IMR-90 (cell line): ENCODE results near the gene GGCT. TPM values are rescaled to one million over a fixed set of nuclear protein-coding genes. Genes with fewer than 3 reads are reported as not detected.

Source experiments
- ATAC-seq: fragments of 200-7000 bp; cut with Tn5 transposase; 2 replicates; pipeline ENCODE4 v1.9.1; 2020; ENCODE audit warnings: low read depth, mild to moderate bottlenecking, moderate library complexity
- BruUV-seq: library from RNA; stranded (reverse); fragments of 400-500 nt; replicated peaks from 2 replicates; lab custom pipeline; 2021; lab: Mats Ljungman, UMichigan
- CTCF ChIA-PET: fragments of 300-600 bp; formaldehyde crosslinking; extraction: SDS; loops from one replicate; lab custom pipeline; 2021; ENCODE audit warnings: antibody characterized with exemption; lab: Yijun Ruan, JAX
- POLR2A ChIA-PET: fragments of 300-600 bp; sonication (Branson Sonifier 250); formaldehyde crosslinking; loops from one replicate; lab custom pipeline; 2022; ENCODE audit warnings: antibody characterized with exemption; ENCODE audit not compliant: unreplicated experiment; lab: Charles Lee
- DNase-seq: peaks from one replicate; pipeline ENCODE4 v3.0.0; 2013
- H2AFZ ChIP-seq: replicated peaks from 2 replicates; pipeline ENCODE3; 2013; ENCODE audit warnings: low read length, mild to moderate bottlenecking; ENCODE audit not compliant: poor library complexity
- H2AK5ac ChIP-seq: 2 replicates; pipeline ENCODE4 v1.6.1; 2013; ENCODE audit warnings: low read depth, low read length, inconsistent platforms
- H2AK9ac ChIP-seq: replicated peaks from 2 replicates; pipeline ENCODE3; 2013; ENCODE audit warnings: mild to moderate bottlenecking, low read depth, low read length, moderate library complexity; ENCODE audit not compliant: poor library complexity
- H2BK120ac ChIP-seq: 2 replicates; pipeline ENCODE4 v1.6.1; 2013; ENCODE audit warnings: low read depth, low read length, inconsistent platforms
- H2BK15ac ChIP-seq: 3 replicates; pipeline ENCODE4 v1.6.1; 2013; ENCODE audit warnings: low read depth, low read length, inconsistent platforms
- H2BK20ac ChIP-seq: 2 replicates; pipeline ENCODE4 v1.6.1; 2013; ENCODE audit warnings: low read depth, mild to moderate bottlenecking, inconsistent platforms, low read length, moderate library complexity
- H2BK5ac ChIP-seq: 2 replicates; pipeline ENCODE4 v1.6.1; 2013; ENCODE audit warnings: mild to moderate bottlenecking, low read depth, low read length, inconsistent platforms; ENCODE audit not compliant: poor library complexity, severe bottlenecking
- H3K14ac ChIP-seq: replicated peaks from 2 replicates; pipeline ENCODE4 v1.6.1; 2013; ENCODE audit warnings: low read depth, low read length, inconsistent platforms
- H3K18ac ChIP-seq: 2 replicates; pipeline ENCODE4 v1.6.1; 2013; ENCODE audit warnings: low read depth, low read length, control low read depth
- H3K23ac ChIP-seq: 2 replicates; pipeline ENCODE4 v1.6.1; 2013; ENCODE audit warnings: low read depth, low read length, inconsistent platforms
- H3K27ac ChIP-seq: 2 replicates; pipeline ENCODE4 v1.5.1; 2013; ENCODE audit warnings: mild to moderate bottlenecking, control low read depth, low read length; ENCODE audit not compliant: insufficient read depth
- H3K27me3 ChIP-seq: 2 replicates; pipeline ENCODE4 v1.6.1; 2013; ENCODE audit warnings: low read length; ENCODE audit not compliant: control insufficient read depth, insufficient read depth
- H3K36me3 ChIP-seq: 2 replicates; pipeline ENCODE4 v1.6.1; 2013; ENCODE audit warnings: low read length, mixed read lengths; ENCODE audit not compliant: control insufficient read depth, insufficient read depth
- H3K4ac ChIP-seq: 2 replicates; pipeline ENCODE4 v1.6.1; 2013; ENCODE audit warnings: low read depth, low read length, inconsistent platforms
- H3K4me1 ChIP-seq: 2 replicates; pipeline ENCODE4 v1.6.1; 2013; ENCODE audit warnings: low read length, mixed read lengths; ENCODE audit not compliant: control insufficient read depth, insufficient read depth
- H3K4me2 ChIP-seq: 2 replicates; pipeline ENCODE4 v1.6.1; 2013; ENCODE audit warnings: low read depth, mild to moderate bottlenecking, control low read depth, low read length, moderate library complexity
- H3K4me3 ChIP-seq: 2 replicates; pipeline ENCODE4 v1.5.1; 2013; ENCODE audit warnings: low read depth, mild to moderate bottlenecking, control low read depth, low read length, moderate library complexity; ENCODE audit not compliant: insufficient read depth
- H3K56ac ChIP-seq: 2 replicates; pipeline ENCODE4 v1.6.1; 2013; ENCODE audit warnings: low read length, inconsistent platforms; ENCODE audit not compliant: insufficient read depth; ENCODE audit errors: extremely low read depth
- H3K79me1 ChIP-seq, 2 experiments: 2 replicates each; pipeline ENCODE4 v1.6.1; 2013; ENCODE audit warnings: low read length in 2 of 2, inconsistent platforms in 1 of 2, low read depth in 1 of 2
- H3K9ac ChIP-seq: 2 replicates; pipeline ENCODE4 v1.6.1; 2013; ENCODE audit warnings: low read depth, low read length, control low read depth
- H3K9me1 ChIP-seq: 2 replicates; pipeline ENCODE4 v1.6.1; 2013; ENCODE audit warnings: low read length, inconsistent platforms; ENCODE audit not compliant: insufficient read depth
- H3K9me3 ChIP-seq: 2 replicates; pipeline ENCODE4 v1.6.1; 2013; ENCODE audit warnings: low read length; ENCODE audit not compliant: control insufficient read depth, insufficient read depth
- H4K20me1 ChIP-seq: 2 replicates; pipeline ENCODE4 v1.6.1; 2013; ENCODE audit warnings: low read length, inconsistent platforms; ENCODE audit not compliant: insufficient read depth
- H4K5ac ChIP-seq: 2 replicates; pipeline ENCODE4 v1.6.1; 2013; ENCODE audit warnings: mild to moderate bottlenecking, low read depth, low read length, control low read depth
- H4K8ac ChIP-seq, 2 experiments: 2 replicates each; pipeline ENCODE4 v1.6.1; 2013; ENCODE audit warnings: low read depth in 2 of 2, low read length in 2 of 2, control low read depth in 1 of 2, inconsistent platforms in 1 of 2
- H4K91ac ChIP-seq: 2 replicates; pipeline ENCODE4 v1.6.1; 2013; ENCODE audit warnings: low read depth, low read length, inconsistent platforms; ENCODE audit not compliant: insufficient read depth
- CEBPB ChIP-seq: IDR thresholded peaks from 2 replicates; pipeline ENCODE4 v1.6.1; 2012; ENCODE audit warnings: low read depth, low read length, improper control_type of control experiment
- CTCF ChIP-seq: conservative IDR thresholded peaks from 2 replicates; pipeline ENCODE4 v1.5.1; 2012; ENCODE audit warnings: mild to moderate bottlenecking, low read depth, low read length, improper control_type of control experiment
- FOS ChIP-seq: fragments of 150-350 bp; IDR thresholded peaks from 2 replicates; pipeline ENCODE4 v1.6.1; 2016; ENCODE audit warnings: low read depth, low read length
- MAZ ChIP-seq: IDR thresholded peaks from 2 replicates; pipeline ENCODE4 v1.6.1; 2012; ENCODE audit warnings: low read depth, mild to moderate bottlenecking, low read length, improper control_type of control experiment, moderate library complexity, borderline replicate concordance
- MXI1 ChIP-seq: IDR thresholded peaks from 2 replicates; pipeline ENCODE4 v1.6.1; 2012; ENCODE audit warnings: low read depth, mild to moderate bottlenecking, low read length, moderate library complexity, borderline replicate concordance
- NFE2L2 ChIP-seq: fragments of 150-350 bp; IDR thresholded peaks from 2 replicates; pipeline ENCODE4 v1.6.1; 2016; ENCODE audit warnings: low read depth, mild to moderate bottlenecking, low read length
- RAD21 ChIP-seq: IDR thresholded peaks from 2 replicates; pipeline ENCODE4 v1.6.1; 2012; ENCODE audit warnings: low read length, improper control_type of control experiment
- RCOR1 ChIP-seq: IDR thresholded peaks from 2 replicates; pipeline ENCODE4 v1.6.1; 2012; ENCODE audit warnings: mild to moderate bottlenecking, low read length, improper control_type of control experiment; ENCODE audit not compliant: insufficient replicate concordance
- RFX5 ChIP-seq: IDR thresholded peaks from 2 replicates; pipeline ENCODE4 v1.8.0; 2012; ENCODE audit warnings: low read depth, mild to moderate bottlenecking, low read length, moderate library complexity
- SMC3 ChIP-seq: fragments of 150-350 bp; IDR thresholded peaks from 2 replicates; pipeline ENCODE4 v1.6.1; 2016; ENCODE audit warnings: low read depth, mild to moderate bottlenecking, antibody characterized with exemption, low read length, moderate library complexity
- USF2 ChIP-seq: fragments of 150-350 bp; IDR thresholded peaks from 2 replicates; pipeline ENCODE4 v1.6.1; 2017; ENCODE audit warnings: mild to moderate bottlenecking, antibody characterized with exemption, low read length, low read depth
- WGBS, 2 experiments: methylation state at CpG; one replicate each; pipeline versions ENCODE4 v1.1.5 to v1.1.7; 2013; ENCODE audit warnings: missing lambda C conversion rate in 2 of 2; ENCODE audit not compliant: insufficient read length in 1 of 2; ENCODE audit errors: extremely low coverage in 2 of 2; 5-methylcytosine and 5-hydroxymethylcytosine counted together
- dilution Hi-C: fragments of 300-500 bp; cut with HindIII; formaldehyde crosslinking; loops from one replicate; pipeline ENCODE4 v1.14.3; 2018; ENCODE audit warnings: low sequenced_read_pairs; ENCODE audit not compliant: unreplicated experiment
- in situ Hi-C: fragments of 300-500 bp; cut with MboI; formaldehyde crosslinking; loops from 3 replicates; pipeline ENCODE4 v1.14.3; 2019; ENCODE audit warnings: low sequenced_read_pairs, inconsistent platforms, mixed read lengths
- intact Hi-C: fragments of 100-400 bp; cut with micrococcal nuclease; formaldehyde crosslinking; loops from 2 replicates; pipeline ENCODE4 v1.10.0; 2022
- polyA plus RNA-seq, 3 experiments: library from polyadenylated mRNA; depleted of rRNA; stranded (reverse); fragments of >200 nt; gene quantifications; 2 replicates each; pipeline ENCODE4 v1.2.3, GENCODE V29; 2012; ENCODE audit warnings: low replicate concordance in 1 of 3
- total RNA-seq: library from RNA; depleted of rRNA; stranded (reverse); fragments of >200 nt; gene quantifications from 2 replicates; pipeline ENCODE4 v1.2.3, GENCODE V29; 2012

Gene GGCT
- total and polyA plus RNA-seq, 2 of the 4 experiments (the other 2 are of a cell fraction): 12.0 to 18.6 TPM

GRCh38 chr7:30451539-30452279 lies 52.9 kb downstream of the GGCT start (continued):
- TF ChIP-seq USF2: no peak

- Histone ChIP-seq H2BK20ac (no peak overlapping the region), H3K23ac (no peak overlapping the region), H3K56ac (no peak overlapping the region), H3K9me1 (peaks cover 4% of the 10 kb centered on the region; the same call in 1 of the 2 replicates), H3K27me3 (no peaks in the 10 kb centered on the region), H4K20me1 (no peaks in the 10 kb centered on the region), H3K79me1 (0 out of 4 replicates have a peak, but pooled peaks cover 0 to 2% of the 10 kb centered on the region in 2 experiments), H2AK9ac (no peak overlapping the region), H2AK5ac (no peak overlapping the region), H2BK120ac (no peak overlapping the region), H3K27ac (no peak overlapping the region), H3K9me3 (no peaks in the 10 kb centered on the region), H3K4me3 (no peak overlapping the region), H3K4me2 (no peak overlapping the region), H2BK5ac (no peak overlapping the region), H4K91ac (no peak overlapping the region), H4K5ac (no peak overlapping the region), H3K4ac (no peak overlapping the region), H2BK15ac (no peak overlapping the region), H3K14ac (no peak overlapping the region), H3K36me3 (peaks cover 40% of the 10 kb centered on the region; the same call in 1 of the 2 replicates), H4K8ac (no peak overlapping the region), H3K18ac (no peak overlapping the region), H3K9ac (no peak overlapping the region), H3K4me1 (no peaks in the 10 kb centered on the region; the same call in 1 of the 2 replicates), H2AFZ (no peak overlapping the region)
- no peak for ATAC-seq
- no TSS peak for BruUV-seq
- dilution Hi-C loops: no loop called here
- intact Hi-C loops: no loop called here
- POLR2A ChIA-PET: no interaction called here
- CTCF ChIA-PET: no interaction called here
- in situ Hi-C loops: no loop called here
- DNase-seq: no peak
- WGBS, 2 experiments: 99% methylated on average over 20 of the region's 22 CpGs; no CpG with 5 or more reads in 1 of the 2 experiments
- TF ChIP-seq SMC3: no peak
- TF ChIP-seq RFX5: no peak
- no peak for TF ChIP-seq RAD21
- TF ChIP-seq CTCF: no peak
- TF ChIP-seq MXI1: no peak
- TF ChIP-seq CEBPB: no peak
- no peak for TF ChIP-seq RCOR1
- no peak for TF ChIP-seq FOS
- TF ChIP-seq NFE2L2: no peak
- TF ChIP-seq MAZ: no peak
- no peak for TF ChIP-seq USF2
Measured at GRCh38 chr7:30450983-30451497, 53.6 kb downstream of the GGCT start.
